SH-SY5Y (cell line): ENCODE data around the gene SP6.

Source experiments
- GATA2 ChIP-seq: IDR thresholded peaks from 2 replicates; pipeline ENCODE4 v1.6.1; 2011; ENCODE audit warnings: mild to moderate bottlenecking, low read depth, low read length
- GATA3 ChIP-seq: IDR thresholded peaks from 2 replicates; pipeline ENCODE4 v1.6.1; 2011; ENCODE audit warnings: low read depth, mild to moderate bottlenecking, low read length, moderate library complexity

DNA sequence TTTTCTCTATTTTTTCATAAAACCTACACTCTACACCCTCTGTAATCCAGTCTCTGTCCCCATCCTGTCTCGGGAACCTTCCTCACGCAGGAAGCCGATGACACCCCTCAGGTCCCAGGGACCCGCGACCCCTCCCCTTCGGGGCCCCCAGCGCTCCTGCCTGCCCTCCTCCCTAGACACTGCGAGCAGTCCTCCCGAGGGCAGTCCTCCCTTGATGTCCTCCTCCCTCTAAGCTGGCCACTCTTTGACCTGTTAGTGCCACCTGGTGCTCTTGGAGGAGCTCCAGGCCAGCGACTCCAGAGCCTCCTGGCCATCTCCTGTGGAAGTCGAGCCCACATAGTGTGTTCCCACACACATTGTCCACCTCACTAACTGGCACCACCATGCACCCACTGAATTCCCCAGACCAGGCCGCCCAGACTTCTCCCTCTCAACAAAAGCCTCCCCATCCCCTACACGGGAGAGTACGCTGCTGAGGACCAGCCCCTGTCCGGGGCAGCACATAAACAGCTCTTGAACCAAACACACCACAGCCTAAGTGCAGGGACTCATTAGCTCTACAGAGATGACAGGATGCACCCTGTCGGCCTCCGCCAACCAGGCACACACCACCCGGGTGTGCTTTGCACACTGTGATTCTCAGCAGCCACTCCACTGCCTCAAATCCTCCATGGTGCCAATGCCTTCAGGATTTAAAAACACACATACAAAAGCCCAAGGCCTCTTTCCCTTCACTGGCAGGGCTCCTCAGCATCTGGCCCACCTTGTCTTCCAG, 38.6 kb downstream of the SP6 start:
- TF ChIP-seq GATA3 (no peak), GATA2 (no peak)
